NCI-H1105 (cell line): ENCODE data around the gene SLC2A4RG.

Experiments
- DNase-seq: peaks from one replicate; lab custom pipeline; 2025; lab: John Stamatoyannopoulos, UW

SLC2A4RG gene

GRCh38 chr20:63741354-63741675, 1.7 kb downstream of the SLC2A4RG start:
- DNase-seq, result no peak

GRCh38 chr20:63741676-63742380, 2.3 kb downstream of the SLC2A4RG start:
- no peak for DNase-seq

- no peak for DNase-seq
These were observed 2.9 kb downstream of the SLC2A4RG start for GRCh38 chr20:63742381-63743024.

- DNase-seq, result no peak
These were observed 3.8 kb downstream of the SLC2A4RG start for GRCh38 chr20:63743210-63743970.

GRCh38 chr20:63744158-63744557, 4.6 kb downstream of the SLC2A4RG start:
- DNase-seq, result no peak

GRCh38 chr20:63744574-63745423, 5.2 kb downstream of the SLC2A4RG start:
- no peak for DNase-seq

GRCh38 chr20:63745424-63745805, 5.8 kb downstream of the SLC2A4RG start:
- no peak for DNase-seq

GRCh38 chr20:63745961-63746731, 6.6 kb downstream of the SLC2A4RG start:
- no peak for DNase-seq

- DNase-seq, result no peak
These were observed 7.3 kb downstream of the SLC2A4RG start for GRCh38 chr20:63746751-63747315.

GRCh38 chr20:63747622-63748069, 8.1 kb downstream of the SLC2A4RG start:
- DNase-seq, result no peak

- no peak for DNase-seq
These were observed 8.7 kb downstream of the SLC2A4RG start for GRCh38 chr20:63748070-63748933.

GRCh38 chr20:63748934-63749270, 9.3 kb downstream of the SLC2A4RG start:
- no peak for DNase-seq

- DNase-seq, result no peak
These were observed 10.3 kb downstream of the SLC2A4RG start for GRCh38 chr20:63749597-63750508.

- no peak for DNase-seq
These were observed 11.4 kb downstream of the SLC2A4RG start for GRCh38 chr20:63750807-63751470.

- peak; percentile 51 for DNase-seq
These were observed 12.1 kb downstream of the SLC2A4RG start for GRCh38 chr20:63751471-63752271.

GRCh38 chr20:63752411-63753101, 13.0 kb downstream of the SLC2A4RG start:
- DNase-seq, result no peak

GRCh38 chr20:63753381-63753780, 13.8 kb downstream of the SLC2A4RG start:
- DNase-seq, result no peak
